Measurements from ENCODE around the gene CTDSPL. TPM values are rescaled to one million over a fixed set of nuclear protein-coding genes. Genes with fewer than 3 reads are reported as not detected.
A peak's percentile ranks its signal among the peaks of the same experiment; 100 is the strongest.

CTDSPL gene
- total and polyA plus RNA-seq, 2 of the 8 experiments (the other 6 are each of a cell fraction or from before 2014, with no cell fraction given), result 20.3 to 42.2 TPM

DNA sequence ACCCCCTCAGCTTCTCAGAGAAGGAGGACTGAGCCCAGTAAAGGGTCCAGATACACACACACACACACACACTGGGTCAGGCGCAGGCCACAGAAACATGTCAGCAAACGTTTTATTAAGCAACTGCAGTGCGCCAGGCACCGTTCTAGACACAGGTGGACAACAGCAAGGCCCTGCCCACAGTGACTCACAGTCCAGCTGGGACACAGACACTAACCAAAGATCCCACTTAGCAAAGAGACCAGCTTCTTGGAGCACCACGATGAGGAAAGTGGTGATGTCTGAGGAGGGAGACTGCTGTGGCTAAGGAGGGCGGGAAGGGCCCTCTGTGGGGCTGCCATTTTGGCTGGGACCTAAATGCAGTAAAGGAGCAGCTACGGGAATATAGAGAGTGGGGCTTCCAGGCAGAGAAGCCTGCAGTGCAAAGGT lies 126.1 kb downstream of the CTDSPL start:
- Histone ChIP-seq H3K36me3 (ENCODE audit: control insufficient read depth in 2 of 4, insufficient read depth in 4 of 4, low read length in 3 of 4) (no peaks in the 10 kb centered on the region), H3K56ac (replicated peaks; ENCODE audit: insufficient read length, low read depth, low read length) (no peak overlapping the region), H2BK120ac (replicated peaks; ENCODE audit: low read depth, low read length) (no peak overlapping the region), H3K4me3 (ENCODE audit: extremely low read depth in 1 of 4, insufficient read depth in 2 of 4, low read depth in 3 of 4, low read length in 4 of 4) (no peak overlapping the region), H3K27ac (ENCODE audit: low read depth, low read length) (no peak overlapping the region), H2BK20ac (ENCODE audit: low read length) (no peak overlapping the region), H3K79me1 (ENCODE audit: low read depth, low read length) (no peaks in the 10 kb centered on the region), H3K4ac (replicated peaks; ENCODE audit: insufficient read length, low read depth, low read length) (no peak overlapping the region), H3K4me2 (ENCODE audit: insufficient read depth in 1 of 2, low read depth in 2 of 2, low read length in 2 of 2) (no peak overlapping the region), H4K8ac (ENCODE audit: extremely low read depth, insufficient read depth, low read length) (peak overlapping the region; percentile 28; the same call in 1 of the 2 replicates), H2AK5ac (ENCODE audit: low read depth, low read length) (no peak overlapping the region), H4K20me1 (replicated peaks in 1 of 2; ENCODE audit: control insufficient read depth in 1 of 2, insufficient read depth in 2 of 2, low read length in 2 of 2) (no peaks in the 10 kb centered on the region), H2BK15ac (ENCODE audit: low read length) (no peak overlapping the region), H3K27me3 (replicated peaks in 1 of 4; ENCODE audit: control insufficient read depth in 3 of 4, extremely low read depth in 1 of 4, insufficient read depth in 3 of 4, low read length in 3 of 4) (peaks cover 0 to 5% (median 1%) of the 10 kb centered on the region in 4 experiments; a peak in 4 of 7 replicates), H2AFZ (ENCODE audit: low read length) (no peak overlapping the region), H4K91ac (replicated peaks; ENCODE audit: insufficient read length, low read length) (no peak overlapping the region), H3K23ac (ENCODE audit: insufficient read length) (no peak overlapping the region), H3K79me2 (ENCODE audit: control insufficient read depth in 1 of 2, insufficient read depth in 2 of 2, low read length in 2 of 2) (no peaks in the 10 kb centered on the region), H3K14ac (ENCODE audit: insufficient read length) (no peak overlapping the region), H3K9me3 (ENCODE audit: insufficient read depth in 2 of 2, low read depth in 1 of 2, low read length in 1 of 2) (no peaks in the 10 kb centered on the region), H3K4me1 (replicated peaks in 1 of 4; ENCODE audit: control insufficient read depth in 3 of 4, insufficient read depth in 4 of 4, low read length in 3 of 4) (peaks cover 0 to 9% (median 6%) of the 10 kb centered on the region in 4 experiments; a peak in 5 of 7 replicates), H2BK12ac (ENCODE audit: low read depth, low read length) (no peak overlapping the region), H3K9ac (replicated peaks in 1 of 4; ENCODE audit: extremely low read depth in 1 of 4, low read depth in 3 of 4, low read length in 3 of 4) (no peak overlapping the region), H2BK5ac (ENCODE audit: low read depth, low read length) (no peak overlapping the region), H3K23me2 (ENCODE audit: low read depth, low read length) (no peaks in the 10 kb centered on the region; the same call in 1 of the 2 replicates), H4K5ac (ENCODE audit: insufficient read length, low read depth, low read length) (no peak overlapping the region), H3K18ac (ENCODE audit: extremely low read depth, low read length) (no peak overlapping the region)
- FAIRE-seq (no peak), DNase-seq (ENCODE audit: low read depth in 1 of 2, low spot score in 2 of 2) (no peak)
- POLR2A ChIA-PET (ENCODE audit: partially characterized antibody), result no interaction called here
- CTCF ChIA-PET (ENCODE audit: partially characterized antibody), result interaction anchor here (0.9 to 9.0 kb wide), 4 partner anchors 9 to 132 kb away, joined by 6 to 134 read pairs (median 30); no protein-coding TSS in a partner anchor
- WGBS, 2 experiments (ENCODE audit: extremely low coverage in 1 of 2, insufficient coverage in 1 of 2, insufficient read length in 1 of 2, insufficient replicate concordance in 2 of 2, low coverage in 1 of 2, low lambda C conversion rate in 2 of 2, missing lambda C conversion rate in 1 of 2), result 92% methylated on average over 7 of the region's 7 CpGs; no CpG with 5 or more reads in 1 of the 2 experiments
- TF ChIP-seq HDAC2 (IDR thresholded peaks at IDR 0.05; ENCODE audit: borderline replicate concordance in 1 of 2, low read depth in 2 of 2, low read length in 2 of 2) (no peak), SIRT6 (IDR thresholded peaks at IDR 0.05; ENCODE audit: low read length) (no peak)
